Progenitor cell of endocrine pancreas (in vitro differentiated cells): ENCODE measurements around the gene COL4A1. TPM values are rescaled to one million over a fixed set of nuclear protein-coding genes. Genes with fewer than 3 reads are reported as not detected.

Experiments used
- DNase-seq: peaks from one replicate; pipeline ENCODE4 v3.0.0; 2021; ENCODE audit warnings: low spot score; ENCODE audit not compliant: unreplicated experiment
- H3K27ac Mint-ChIP-seq: 2 replicates; pipeline ENCODE4 v1.8.0; 2021; ENCODE audit warnings: mild to moderate bottlenecking, moderate library complexity, mixed read lengths
- H3K27me3 Mint-ChIP-seq: 2 replicates; pipeline ENCODE4 v1.8.0; 2021; ENCODE audit warnings: mixed read lengths
- H3K36me3 Mint-ChIP-seq: 2 replicates; pipeline ENCODE4 v1.8.0; 2022; ENCODE audit warnings: mixed read lengths; ENCODE audit not compliant: insufficient read depth
- H3K4me1 Mint-ChIP-seq: 2 replicates; pipeline ENCODE4 v1.8.0; 2021; ENCODE audit warnings: low read depth, mixed read lengths
- H3K4me3 Mint-ChIP-seq: 2 replicates; pipeline ENCODE4 v1.8.0; 2021; ENCODE audit warnings: low read depth, mild to moderate bottlenecking, moderate library complexity, mixed read lengths
- H3K9me3 Mint-ChIP-seq: 2 replicates; pipeline ENCODE4 v1.8.0; 2021; ENCODE audit warnings: low read depth, mixed read lengths
- total RNA-seq: library from RNA; stranded (reverse); gene quantifications from 2 replicates; pipeline ENCODE4 v1.2.1, GENCODE V29; 2021
- TF ChIP-seq, protein P1 (sequence below): fragments of 200-600 bp; sonication (generic); IDR thresholded peaks from one replicate; pipeline ENCODE4 v1.5.0; 2021; ENCODE audit warnings: antibody characterized with exemption, mild to moderate bottlenecking; ENCODE audit not compliant: unreplicated experiment

COL4A1 gene
- total RNA-seq, 1 donor from 2014 or later, result 81.3 TPM

DNA sequence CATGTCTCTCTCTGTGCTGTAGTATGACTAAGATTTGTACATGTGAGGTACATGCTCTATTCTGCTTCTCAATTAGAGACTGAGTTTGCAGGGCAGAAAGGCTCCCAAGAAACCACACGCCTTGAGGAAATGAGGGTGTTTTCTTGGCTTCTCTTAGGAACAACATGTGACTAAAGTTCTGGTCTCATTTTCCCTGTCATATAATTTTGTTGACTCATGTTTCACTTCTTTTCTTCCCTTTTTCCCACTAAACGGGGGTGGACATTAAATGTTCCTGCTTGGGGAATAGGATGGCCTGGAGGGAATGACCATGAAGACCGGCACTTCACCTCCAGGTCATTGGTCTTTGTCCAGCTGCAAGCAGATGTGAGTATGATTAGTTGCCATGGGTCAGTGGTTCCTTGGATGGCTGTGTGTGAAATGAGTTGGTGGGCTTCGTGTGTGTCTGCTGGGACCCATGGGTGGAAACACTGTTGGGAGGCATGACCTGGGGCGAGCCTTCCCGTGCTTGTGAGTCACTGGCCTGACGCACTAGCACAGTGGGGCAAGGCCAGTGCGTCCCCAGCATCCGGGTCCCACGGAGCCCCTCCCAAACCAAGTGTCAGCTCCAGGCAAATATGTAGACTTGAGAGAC is 56.6 kb downstream of the COL4A1 start:
- Mint-ChIP-seq H3K4me1 (no peaks in the 10 kb centered on the region), H3K27me3 (no peaks in the 10 kb centered on the region), H3K9me3 (no peaks in the 10 kb centered on the region), H3K4me3 (no peak overlapping the region), H3K36me3 (no peaks in the 10 kb centered on the region), H3K27ac (no peak overlapping the region)
- DNase-seq, result no peak
- TF ChIP-seq, protein P1, sequence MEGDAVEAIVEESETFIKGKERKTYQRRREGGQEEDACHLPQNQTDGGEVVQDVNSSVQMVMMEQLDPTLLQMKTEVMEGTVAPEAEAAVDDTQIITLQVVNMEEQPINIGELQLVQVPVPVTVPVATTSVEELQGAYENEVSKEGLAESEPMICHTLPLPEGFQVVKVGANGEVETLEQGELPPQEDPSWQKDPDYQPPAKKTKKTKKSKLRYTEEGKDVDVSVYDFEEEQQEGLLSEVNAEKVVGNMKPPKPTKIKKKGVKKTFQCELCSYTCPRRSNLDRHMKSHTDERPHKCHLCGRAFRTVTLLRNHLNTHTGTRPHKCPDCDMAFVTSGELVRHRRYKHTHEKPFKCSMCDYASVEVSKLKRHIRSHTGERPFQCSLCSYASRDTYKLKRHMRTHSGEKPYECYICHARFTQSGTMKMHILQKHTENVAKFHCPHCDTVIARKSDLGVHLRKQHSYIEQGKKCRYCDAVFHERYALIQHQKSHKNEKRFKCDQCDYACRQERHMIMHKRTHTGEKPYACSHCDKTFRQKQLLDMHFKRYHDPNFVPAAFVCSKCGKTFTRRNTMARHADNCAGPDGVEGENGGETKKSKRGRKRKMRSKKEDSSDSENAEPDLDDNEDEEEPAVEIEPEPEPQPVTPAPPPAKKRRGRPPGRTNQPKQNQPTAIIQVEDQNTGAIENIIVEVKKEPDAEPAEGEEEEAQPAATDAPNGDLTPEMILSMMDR, result no peak

DNA sequence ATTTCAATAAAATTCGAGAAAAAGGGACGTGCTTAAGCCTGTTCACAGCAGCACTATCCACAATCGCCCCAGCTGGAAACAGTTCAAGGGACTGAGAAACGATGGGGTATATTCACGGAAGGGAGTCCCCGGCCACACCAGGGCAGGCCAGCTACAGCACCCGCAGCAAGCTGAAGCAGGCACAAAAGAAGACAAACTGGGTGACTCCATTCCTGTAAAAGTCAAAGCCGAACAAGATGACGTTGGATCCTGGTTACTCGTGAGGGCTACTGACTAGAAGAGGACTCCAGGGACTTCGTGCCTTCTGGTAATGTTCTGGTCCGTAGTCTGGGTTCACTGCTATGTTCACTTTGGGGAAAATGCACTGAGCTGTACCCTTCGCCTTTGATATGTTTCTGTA is 57.6 kb downstream of the COL4A1 start:
- no peak for DNase-seq
- no peaks in the 10 kb centered on the region for H3K36me3 Mint-ChIP-seq
- no peaks in the 10 kb centered on the region for H3K27me3 Mint-ChIP-seq
- no peaks in the 10 kb centered on the region for H3K9me3 Mint-ChIP-seq
- TF ChIP-seq, protein P1, result no peak
- H3K4me3 Mint-ChIP-seq, result no peak overlapping the region
- H3K27ac Mint-ChIP-seq, result no peak overlapping the region
- H3K4me1 Mint-ChIP-seq, result peaks cover 6% of the 10 kb centered on the region

DNA sequence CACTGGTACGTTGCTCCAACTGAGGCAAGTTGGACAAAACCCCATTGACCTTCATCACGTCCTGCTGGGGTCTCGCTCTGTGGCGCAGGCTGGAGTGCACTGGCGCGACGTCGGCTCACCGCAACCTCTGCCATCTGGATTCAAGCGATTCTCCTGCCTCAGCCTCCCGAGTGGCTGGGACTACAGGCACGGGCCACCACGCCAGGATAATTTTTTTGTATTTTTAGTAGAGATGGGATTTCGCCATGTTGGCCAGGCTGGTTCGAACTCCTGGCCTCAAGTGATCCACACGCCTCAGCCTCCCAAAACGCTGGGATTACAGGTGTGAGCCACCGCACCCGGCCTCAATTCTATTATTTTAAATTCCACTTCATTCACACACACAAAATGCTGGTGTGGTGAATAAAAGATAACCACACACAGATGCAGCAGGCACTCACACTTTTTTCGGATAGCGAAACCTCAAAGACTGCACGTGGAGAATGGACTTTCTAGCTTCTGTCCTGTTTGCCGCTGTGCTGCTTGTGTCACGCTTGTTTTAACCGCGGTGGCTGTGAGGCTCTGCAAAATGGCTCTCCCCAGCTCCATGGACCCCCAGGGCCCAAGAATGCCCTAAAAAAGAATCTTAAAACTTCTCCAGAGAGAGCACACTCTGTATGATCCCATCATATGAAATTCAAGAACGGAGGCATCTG is 58.4 kb downstream of the COL4A1 start:
- Mint-ChIP-seq H3K36me3 (no peaks in the 10 kb centered on the region), H3K27me3 (no peaks in the 10 kb centered on the region), H3K27ac (no peak overlapping the region), H3K4me3 (no peak overlapping the region), H3K4me1 (peaks cover 7% of the 10 kb centered on the region), H3K9me3 (no peaks in the 10 kb centered on the region)
- TF ChIP-seq, protein P1, result no peak
- no peak for DNase-seq

DNA sequence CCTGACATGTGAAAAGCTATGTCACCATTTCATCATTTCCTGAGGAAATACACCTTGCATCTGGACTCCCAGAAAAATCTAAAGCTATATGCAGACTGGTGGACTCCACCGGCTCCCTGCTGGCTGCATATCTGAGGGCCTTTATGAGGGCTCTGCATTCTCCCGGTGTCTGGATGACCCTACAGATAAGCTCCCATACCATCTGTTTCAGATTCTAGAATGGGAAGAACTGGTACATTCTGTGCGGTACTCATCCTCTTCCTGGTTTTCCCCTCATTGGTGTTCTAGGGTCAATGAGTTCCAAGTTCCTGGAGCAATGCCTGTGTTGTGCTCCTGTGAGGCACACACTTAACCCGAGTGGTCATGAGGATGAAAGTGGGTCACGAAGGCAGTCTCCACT is 60.4 kb downstream of the COL4A1 start:
- Mint-ChIP-seq H3K27me3 (no peaks in the 10 kb centered on the region), H3K36me3 (no peaks in the 10 kb centered on the region), H3K9me3 (no peaks in the 10 kb centered on the region), H3K27ac (no peak overlapping the region), H3K4me1 (peaks cover 9% of the 10 kb centered on the region), H3K4me3 (no peak overlapping the region)
- no peak for DNase-seq
- TF ChIP-seq, protein P1, result no peak

DNA sequence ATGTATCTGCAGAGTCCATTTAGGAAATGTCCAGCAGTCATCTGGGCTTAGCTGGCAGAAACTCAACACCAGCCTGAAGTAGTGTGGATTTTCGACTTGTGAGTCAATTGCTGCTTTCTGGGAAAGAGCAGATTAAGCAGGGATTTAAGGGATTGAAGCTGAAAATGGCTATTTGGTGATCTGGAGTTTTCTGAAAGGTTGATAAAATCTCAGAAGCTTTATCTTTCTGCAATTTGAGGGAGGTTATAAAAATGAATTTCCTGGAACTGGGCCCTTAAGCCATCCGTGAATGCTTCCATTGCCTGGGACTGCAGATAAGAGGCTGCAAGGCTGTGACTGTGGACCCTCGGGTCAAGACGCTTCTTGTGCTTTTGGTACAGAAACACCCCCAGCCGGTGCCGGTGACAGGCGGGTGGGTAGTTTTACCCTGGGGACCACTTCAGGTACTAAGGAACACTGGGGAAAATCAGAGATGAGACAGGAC is 61.5 kb downstream of the COL4A1 start:
- no peak for DNase-seq
- Mint-ChIP-seq H3K27ac (no peak overlapping the region), H3K4me3 (no peak overlapping the region), H3K36me3 (peaks cover 1% of the 10 kb centered on the region), H3K27me3 (no peaks in the 10 kb centered on the region), H3K4me1 (peaks cover 9% of the 10 kb centered on the region), H3K9me3 (no peaks in the 10 kb centered on the region)
- TF ChIP-seq, protein P1, result no peak
